Stimulated activated CD8-positive, alpha-beta memory T cell treated with anti-CD3 and anti-CD28 coated beads, Interleukin-12 subunit alpha, Interleukin-12 subunit beta, amount 100 ng/mL, for 24 hours (primary cell): Measurements from ENCODE around the gene INPP4A.

Experiments
- DNase-seq: peaks from one replicate; pipeline ENCODE4 v3.0.0-alpha.2; 2020; ENCODE audit errors: extremely low read depth

INPP4A gene

GRCh38 chr2:98460573-98461497 lies 16.2 kb downstream of the INPP4A start:
- peak; percentile 69 for DNase-seq

GRCh38 chr2:98461498-98462049 lies 16.9 kb downstream of the INPP4A start:
- DNase-seq, result no peak

GRCh38 chr2:98463081-98463481 lies 18.4 kb downstream of the INPP4A start:
- no peak for DNase-seq

- no peak for DNase-seq
Measured at GRCh38 chr2:98463551-98463971, 18.9 kb downstream of the INPP4A start.

GRCh38 chr2:98463988-98464771 lies 19.5 kb downstream of the INPP4A start:
- no peak for DNase-seq

- no peak for DNase-seq
Measured at GRCh38 chr2:98464772-98465310, 20.2 kb downstream of the INPP4A start.

- DNase-seq, result no peak
Measured at GRCh38 chr2:98465456-98466226, 21.0 kb downstream of the INPP4A start.

GRCh38 chr2:98467082-98467536 lies 22.5 kb downstream of the INPP4A start:
- no peak for DNase-seq

GRCh38 chr2:98467652-98468051 lies 23.0 kb downstream of the INPP4A start:
- no peak for DNase-seq

GRCh38 chr2:98468621-98469236 lies 24.1 kb downstream of the INPP4A start:
- DNase-seq, result no peak

GRCh38 chr2:98469862-98470544 lies 25.3 kb downstream of the INPP4A start:
- DNase-seq, result no peak

- no peak for DNase-seq
Measured at GRCh38 chr2:98470851-98471255, 26.2 kb downstream of the INPP4A start.

GRCh38 chr2:98471402-98472131 lies 26.9 kb downstream of the INPP4A start:
- DNase-seq, result no peak

GRCh38 chr2:98472132-98472650 lies 27.5 kb downstream of the INPP4A start:
- DNase-seq, result no peak

- no peak for DNase-seq
Measured at GRCh38 chr2:98472961-98473746, 28.5 kb downstream of the INPP4A start.

GRCh38 chr2:98473995-98474780 lies 29.5 kb downstream of the INPP4A start:
- no peak for DNase-seq

- DNase-seq, result no peak
Measured at GRCh38 chr2:98474979-98475632, 30.4 kb downstream of the INPP4A start.
